Ovary (tissue), 9 donors: Measurements from ENCODE around the gene PLXNA4. TPM values are rescaled to one million over a fixed set of nuclear protein-coding genes. Genes with fewer than 3 reads are reported as not detected.
"Not testable (repeated sequence)": the region's sequence is repeated elsewhere in the genome, so short reads cannot be mapped to it uniquely, and the experiment has no call there.

Source experiments
- DNase-seq, 5 donors: peaks; one replicate each; pipeline ENCODE4 v3.0.0-alpha.2; 2019 to 2020
- H3K27ac ChIP-seq, 2 donors: fragments of 200-600 bp; one replicate each; pipeline versions ENCODE4 v1.5.1 to v1.8.0; 2019 to 2022
- H3K27me3 ChIP-seq: fragments of 200-600 bp; one replicate; pipeline ENCODE4 v1.8.0; 2022
- H3K36me3 ChIP-seq: fragments of 200-600 bp; sonication (generic); one replicate; pipeline ENCODE4 v1.5.1; 2019
- H3K4me1 ChIP-seq: one replicate; pipeline ENCODE4 v1.8.1; 2013; ENCODE audit warnings: mild to moderate bottlenecking, moderate library complexity; ENCODE audit not compliant: insufficient read depth
- H3K4me3 ChIP-seq: fragments of 200-600 bp; sonication (generic); one replicate; pipeline ENCODE4 v1.5.1; 2017
- H3K9me3 ChIP-seq, 2 donors: fragments of 200-600 bp in 1 of 2; sonication (generic) in 1 of 2; one replicate each; pipeline versions ENCODE4 v1.5.1 to v1.8.1; 2013 to 2019; ENCODE audit warnings: mild to moderate bottlenecking in 1 of 2, moderate library complexity in 1 of 2
- EP300 ChIP-seq: sonication (generic); formaldehyde crosslinking; IDR thresholded peaks from one replicate; pipeline ENCODE4 v1.6.1; 2017; ENCODE audit warnings: antibody characterized with exemption
- POLR2A ChIP-seq: fragments of 450-650 bp; IDR thresholded peaks from one replicate; pipeline ENCODE4 v1.6.1; 2017; ENCODE audit warnings: antibody characterized with exemption, mild to moderate bottlenecking, moderate library complexity
- WGBS, 3 donors: extraction: QIAGEN DNeasy Blood & Tissue Kit in 1 of 3; methylation state at CpG; one replicate each; pipeline versions ENCODE4 v1.1.5 to v1.1.7; 2013 to 2017; 5-methylcytosine and 5-hydroxymethylcytosine counted together
- intact Hi-C, 4 donors: fragments of 100-400 bp; cut with DNase I; formaldehyde crosslinking; loops; one replicate each; pipeline versions ENCODE4 v1.11.0 to v1.15.1; 2022 to 2023
- polyA plus RNA-seq, 2 donors: library from polyadenylated mRNA; stranded (reverse); fragments of 200-250 nt in 1 of 2; fragments of 350-450 nt in 1 of 2; fragmentation: Illumina TruSeq in 1 of 2; extraction: RNeasy Lipid Tissue Mini Kit (QIAGEN cat#74804) in 1 of 2; gene quantifications; one replicate each; pipeline ENCODE4 v1.2.3, GENCODE V29; 2013 to 2014
- total RNA-seq, 7 donors: library from RNA; depleted of rRNA in 2 of 7; stranded (reverse); fragments of >200 nt in 2 of 7; fragmentation: NEBNext Ultra II Directional in 3 of 7; extraction: Animal tissue kit (Norgen Biotek cat#: 25700) in 3 of 7; gene quantifications; one replicate each; pipeline versions ENCODE4 v1.1.0 to v1.2.4, GENCODE V29; 2016 to 2023
- TF ChIP-seq, protein P1 (sequence below), 3 donors: fragments of 450-650 bp in 2 of 3; fragments of 200-600 bp in 1 of 3; IDR thresholded peaks; one replicate each; pipeline versions ENCODE4 v1.5.1 to v1.8.0; 2016 to 2022; ENCODE audit warnings: antibody characterized with exemption in 3 of 3, mild to moderate bottlenecking in 1 of 3
- donor health status: DM: no; HTN: no; CAD: no; lungs with moderate emphysema.
- donor health status: DM: no; HTN: no; CAD: no.
- donor health status: Bipolar disorder and iron deficiency.
- donor health status: DM: yes; HTN: yes; CAD: no.
- donor health status: DM: no; HTN: no; CAD: no.
- donor health status: DM: yes; HTN: yes; CAD: no.

The PLXNA4 gene
- total and polyA plus RNA-seq, 9 donors, result 5.1 to 39.9 (median 11.4) TPM

DNA sequence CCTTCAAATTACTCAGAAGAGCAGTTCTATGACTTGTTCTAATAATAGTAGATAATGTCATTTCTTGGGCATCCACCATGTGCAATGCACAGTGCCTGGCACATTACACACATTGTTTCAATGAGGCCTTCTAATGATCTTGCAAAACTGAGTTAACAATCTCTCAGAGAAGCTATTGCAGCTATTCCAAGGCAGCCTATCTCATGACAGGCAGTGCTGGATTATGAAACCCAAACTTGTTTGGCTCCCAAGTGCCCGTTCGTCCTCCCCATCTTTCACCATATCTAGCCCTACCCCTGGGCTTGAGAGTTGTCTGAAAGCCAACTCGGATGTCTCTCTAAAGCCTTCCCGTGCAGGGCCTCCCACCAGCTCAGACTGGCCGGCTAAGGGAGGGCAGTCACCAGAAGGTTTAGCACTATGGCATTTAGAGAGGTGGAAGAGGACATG lies 405.1 kb downstream of the PLXNA4 start:
- intact Hi-C loops, result no loop called here
- DNase-seq, result no peak
- WGBS, 3 donors, result 63 to 73% (median 66%) methylated on average over 5 of the region's 5 CpGs
- Histone ChIP-seq H3K9me3 (no peaks in the 10 kb centered on the region), H3K4me1 (no peaks in the 10 kb centered on the region), H3K27ac (no peak overlapping the region), H3K4me3 (no peak overlapping the region), H3K36me3 (no peaks in the 10 kb centered on the region), H3K27me3 (no peaks in the 10 kb centered on the region)
- TF ChIP-seq, protein P1, sequence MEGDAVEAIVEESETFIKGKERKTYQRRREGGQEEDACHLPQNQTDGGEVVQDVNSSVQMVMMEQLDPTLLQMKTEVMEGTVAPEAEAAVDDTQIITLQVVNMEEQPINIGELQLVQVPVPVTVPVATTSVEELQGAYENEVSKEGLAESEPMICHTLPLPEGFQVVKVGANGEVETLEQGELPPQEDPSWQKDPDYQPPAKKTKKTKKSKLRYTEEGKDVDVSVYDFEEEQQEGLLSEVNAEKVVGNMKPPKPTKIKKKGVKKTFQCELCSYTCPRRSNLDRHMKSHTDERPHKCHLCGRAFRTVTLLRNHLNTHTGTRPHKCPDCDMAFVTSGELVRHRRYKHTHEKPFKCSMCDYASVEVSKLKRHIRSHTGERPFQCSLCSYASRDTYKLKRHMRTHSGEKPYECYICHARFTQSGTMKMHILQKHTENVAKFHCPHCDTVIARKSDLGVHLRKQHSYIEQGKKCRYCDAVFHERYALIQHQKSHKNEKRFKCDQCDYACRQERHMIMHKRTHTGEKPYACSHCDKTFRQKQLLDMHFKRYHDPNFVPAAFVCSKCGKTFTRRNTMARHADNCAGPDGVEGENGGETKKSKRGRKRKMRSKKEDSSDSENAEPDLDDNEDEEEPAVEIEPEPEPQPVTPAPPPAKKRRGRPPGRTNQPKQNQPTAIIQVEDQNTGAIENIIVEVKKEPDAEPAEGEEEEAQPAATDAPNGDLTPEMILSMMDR (IDR thresholded peaks at IDR 0.05), result no peak

GRCh38 chr7:132169730-132170129 lies 406.5 kb downstream of the PLXNA4 start:
- Histone ChIP-seq H3K27me3 (no peaks in the 10 kb centered on the region), H3K4me1 (no peaks in the 10 kb centered on the region), H3K27ac (no peak overlapping the region), H3K9me3 (no peaks in the 10 kb centered on the region), H3K4me3 (no peak overlapping the region), H3K36me3 (no peaks in the 10 kb centered on the region)
- intact Hi-C loops, result no loop called here
- TF ChIP-seq, protein P1 (IDR thresholded peaks at IDR 0.05), result no peak
- TF ChIP-seq EP300 (no peak), POLR2A (no peak)
- 68 to 78% (median 72%) methylated on average over 9 of the region's 9 CpGs for WGBS, 3 donors
- DNase-seq, result no peak

- Histone ChIP-seq H3K4me1 (no peaks in the 10 kb centered on the region), H3K27ac (no peak overlapping the region), H3K9me3 (no peaks in the 10 kb centered on the region), H3K4me3 (no peak overlapping the region), H3K36me3 (no peaks in the 10 kb centered on the region), H3K27me3 (no peaks in the 10 kb centered on the region)
- TF ChIP-seq POLR2A (no peak), EP300 (no peak)
- TF ChIP-seq, protein P1 (IDR thresholded peaks at IDR 0.05), result no peak
- intact Hi-C loops, result no loop called here
- 95 to 97% (median 95%) methylated on average over 17 of the region's 17 CpGs for WGBS, 3 donors
- no peak for DNase-seq
These were observed 408.0 kb downstream of the PLXNA4 start for GRCh38 chr7:132168239-132168638.

DNA sequence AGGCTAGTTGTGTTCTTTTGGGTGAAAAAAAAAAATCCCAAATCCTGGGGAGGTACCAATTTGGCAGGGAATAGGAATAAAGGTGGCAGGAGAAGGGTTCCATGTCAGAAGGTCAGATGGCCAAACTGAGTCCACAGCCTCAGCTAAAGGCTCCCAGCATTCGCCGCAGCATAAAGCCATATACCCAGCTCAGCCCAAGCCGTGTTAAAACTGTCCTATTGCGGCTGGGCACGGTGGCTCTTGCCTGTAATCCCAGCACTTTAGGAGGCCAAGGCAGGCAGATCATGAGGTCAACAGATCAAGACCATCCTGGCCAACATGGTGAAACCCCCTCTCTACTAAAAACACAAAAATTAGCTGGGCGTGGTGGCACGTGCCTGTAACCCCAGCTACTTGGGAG lies 410.6 kb downstream of the PLXNA4 start:
- H3K27me3 ChIP-seq, H3K4me1 ChIP-seq, H3K9me3 ChIP-seq, DNase-seq, H3K4me3 ChIP-seq, H3K27ac ChIP-seq, intact Hi-C loops, H3K36me3 ChIP-seq: not testable (repeated sequence)
- 87 to 91% (median 90%) methylated on average over 7 of the region's 7 CpGs for WGBS, 3 donors

GRCh38 chr7:132164558-132165125 lies 411.6 kb downstream of the PLXNA4 start:
- no peaks in the 10 kb centered on the region for H3K27me3 ChIP-seq
- no peaks in the 10 kb centered on the region for H3K4me1 ChIP-seq
- WGBS, 3 donors, result 64 to 74% (median 70%) methylated on average over 12 of the region's 12 CpGs
- no peaks in the 10 kb centered on the region for H3K9me3 ChIP-seq
- DNase-seq, result no peak
- no peak for TF ChIP-seq POLR2A
- TF ChIP-seq, protein P1 (IDR thresholded peaks at IDR 0.05), result no peak
- TF ChIP-seq EP300, result no peak
- intact Hi-C loops, result no loop called here
- H3K27ac ChIP-seq, result no peak overlapping the region
- H3K36me3 ChIP-seq, result no peaks in the 10 kb centered on the region
- H3K4me3 ChIP-seq, result no peak overlapping the region
